Stimulated activated memory B cell treated with anti-CD40 and anti-IgM and Interleukin-4, amounts not matched to agents 10 μg/mL and 1 μg/mL and 100 μg/mL, for 72 hours (primary cell): Measurements from ENCODE around the gene SH3BGR.

Experiments
- ATAC-seq: fragments of 150-1000 bp; cut with Tn5 transposase; 2 replicates; pipeline ENCODE4 v1.10.0; 2021
- H3K27ac Mint-ChIP-seq: one replicate; pipeline ENCODE4 v1.8.0; 2022; ENCODE audit warnings: mild to moderate bottlenecking, mixed read lengths
- H3K27me3 Mint-ChIP-seq: one replicate; pipeline ENCODE4 v1.8.0; 2022; ENCODE audit warnings: mixed read lengths
- H3K36me3 Mint-ChIP-seq: one replicate; pipeline ENCODE4 v1.8.0; 2022; ENCODE audit warnings: mixed read lengths
- H3K4me1 Mint-ChIP-seq: one replicate; pipeline ENCODE4 v1.8.0; 2022; ENCODE audit warnings: mixed read lengths
- H3K4me3 Mint-ChIP-seq: one replicate; pipeline ENCODE4 v1.8.0; 2022; ENCODE audit warnings: mild to moderate bottlenecking, moderate library complexity, mixed read lengths
- H3K9me3 Mint-ChIP-seq: one replicate; pipeline ENCODE4 v1.8.0; 2022; ENCODE audit warnings: mixed read lengths

SH3BGR gene

GRCh38 chr21:39479814-39480182 lies 28.0 kb downstream of the SH3BGR start:
- Mint-ChIP-seq H3K27ac (no peak overlapping the region), H3K4me3 (no peak overlapping the region), H3K36me3 (peaks cover 5% of the 10 kb centered on the region), H3K4me1 (no peaks in the 10 kb centered on the region), H3K27me3 (peaks cover 11% of the 10 kb centered on the region), H3K9me3 (no peaks in the 10 kb centered on the region)
- ATAC-seq = no peak

- Mint-ChIP-seq H3K36me3 (peaks cover 5% of the 10 kb centered on the region), H3K9me3 (no peaks in the 10 kb centered on the region), H3K27me3 (peaks cover 11% of the 10 kb centered on the region), H3K4me1 (no peaks in the 10 kb centered on the region), H3K27ac (no peak overlapping the region), H3K4me3 (no peak overlapping the region)
- no peak for ATAC-seq
Measured at GRCh38 chr21:39480271-39480670, 28.5 kb downstream of the SH3BGR start.

- Mint-ChIP-seq H3K36me3 (no peaks in the 10 kb centered on the region), H3K27me3 (peaks cover 11% of the 10 kb centered on the region), H3K9me3 (no peaks in the 10 kb centered on the region), H3K4me3 (no peak overlapping the region), H3K4me1 (no peaks in the 10 kb centered on the region), H3K27ac (no peak overlapping the region)
- ATAC-seq = no peak
Measured at GRCh38 chr21:39481886-39482285, 30.1 kb downstream of the SH3BGR start.

- Mint-ChIP-seq H3K36me3 (no peaks in the 10 kb centered on the region), H3K4me3 (no peak overlapping the region), H3K4me1 (no peaks in the 10 kb centered on the region), H3K9me3 (no peaks in the 10 kb centered on the region), H3K27ac (no peak overlapping the region), H3K27me3 (peaks cover 11% of the 10 kb centered on the region)
- ATAC-seq = no peak
Measured at GRCh38 chr21:39483917-39484316, 32.1 kb downstream of the SH3BGR start.

- no peaks in the 10 kb centered on the region for H3K36me3 Mint-ChIP-seq
- no peaks in the 10 kb centered on the region for H3K9me3 Mint-ChIP-seq
- no peak overlapping the region for H3K4me3 Mint-ChIP-seq
- H3K27me3 Mint-ChIP-seq = peaks cover 11% of the 10 kb centered on the region
- no peak for ATAC-seq
- no peaks in the 10 kb centered on the region for H3K4me1 Mint-ChIP-seq
- H3K27ac Mint-ChIP-seq = no peak overlapping the region
Measured at GRCh38 chr21:39484711-39485276, 33.0 kb downstream of the SH3BGR start.

- Mint-ChIP-seq H3K4me1 (no peaks in the 10 kb centered on the region), H3K27ac (no peak overlapping the region), H3K27me3 (no peaks in the 10 kb centered on the region), H3K36me3 (peaks cover 11% of the 10 kb centered on the region), H3K9me3 (peaks cover 11% of the 10 kb centered on the region), H3K4me3 (no peak overlapping the region)
- no peak for ATAC-seq
Measured at GRCh38 chr21:39489380-39489924, 37.7 kb downstream of the SH3BGR start.

GRCh38 chr21:39499156-39499555 lies 47.4 kb downstream of the SH3BGR start:
- Mint-ChIP-seq H3K4me3 (no peak overlapping the region), H3K4me1 (no peaks in the 10 kb centered on the region), H3K27me3 (no peaks in the 10 kb centered on the region), H3K9me3 (peaks cover 13% of the 10 kb centered on the region), H3K36me3 (peaks cover 6% of the 10 kb centered on the region), H3K27ac (no peak overlapping the region)
- no peak for ATAC-seq

GRCh38 chr21:39502631-39503030 lies 50.9 kb downstream of the SH3BGR start:
- Mint-ChIP-seq H3K27ac (no peak overlapping the region), H3K4me1 (no peaks in the 10 kb centered on the region), H3K36me3 (peaks cover 12% of the 10 kb centered on the region), H3K9me3 (peaks cover 15% of the 10 kb centered on the region), H3K4me3 (no peak overlapping the region), H3K27me3 (no peaks in the 10 kb centered on the region)
- no peak for ATAC-seq

GRCh38 chr21:39503123-39503762 lies 51.5 kb downstream of the SH3BGR start:
- no peak for ATAC-seq
- peaks cover 15% of the 10 kb centered on the region for H3K9me3 Mint-ChIP-seq
- H3K27me3 Mint-ChIP-seq = no peaks in the 10 kb centered on the region
- no peaks in the 10 kb centered on the region for H3K4me1 Mint-ChIP-seq
- no peak overlapping the region for H3K4me3 Mint-ChIP-seq
- no peak overlapping the region for H3K27ac Mint-ChIP-seq
- H3K36me3 Mint-ChIP-seq = peaks cover 12% of the 10 kb centered on the region

- Mint-ChIP-seq H3K9me3 (peaks cover 9% of the 10 kb centered on the region), H3K36me3 (peaks cover 12% of the 10 kb centered on the region), H3K4me1 (no peaks in the 10 kb centered on the region), H3K27ac (no peak overlapping the region), H3K4me3 (no peak overlapping the region), H3K27me3 (no peaks in the 10 kb centered on the region)
- ATAC-seq = no peak
Measured at GRCh38 chr21:39504230-39504629, 52.5 kb downstream of the SH3BGR start.

GRCh38 chr21:39510240-39510639 lies 58.5 kb downstream of the SH3BGR start:
- Mint-ChIP-seq H3K9me3 (peaks cover 9% of the 10 kb centered on the region), H3K4me3 (no peak overlapping the region), H3K36me3 (peaks cover 12% of the 10 kb centered on the region), H3K4me1 (no peaks in the 10 kb centered on the region), H3K27me3 (no peaks in the 10 kb centered on the region), H3K27ac (no peak overlapping the region)
- ATAC-seq = no peak

- peaks cover 9% of the 10 kb centered on the region for H3K36me3 Mint-ChIP-seq
- H3K27ac Mint-ChIP-seq = no peak overlapping the region
- no peaks in the 10 kb centered on the region for H3K27me3 Mint-ChIP-seq
- H3K9me3 Mint-ChIP-seq = peaks cover 7% of the 10 kb centered on the region
- H3K4me3 Mint-ChIP-seq = no peak overlapping the region
- H3K4me1 Mint-ChIP-seq = no peaks in the 10 kb centered on the region
- ATAC-seq = no peak
Measured at GRCh38 chr21:39511102-39511501, 59.3 kb downstream of the SH3BGR start.

GRCh38 chr21:39513735-39514134 lies 62.0 kb downstream of the SH3BGR start:
- no peaks in the 10 kb centered on the region for H3K27me3 Mint-ChIP-seq
- H3K4me3 Mint-ChIP-seq = no peak overlapping the region
- H3K27ac Mint-ChIP-seq = no peak overlapping the region
- H3K9me3 Mint-ChIP-seq = no peaks in the 10 kb centered on the region
- no peaks in the 10 kb centered on the region for H3K36me3 Mint-ChIP-seq
- H3K4me1 Mint-ChIP-seq = no peaks in the 10 kb centered on the region
- ATAC-seq = no peak

- no peak for ATAC-seq
- no peak overlapping the region for H3K4me3 Mint-ChIP-seq
Measured at GRCh38 chr21:39515684-39516472, 64.1 kb downstream of the SH3BGR start.

GRCh38 chr21:39518055-39518846 lies 66.5 kb downstream of the SH3BGR start:
- no peak overlapping the region for H3K4me3 Mint-ChIP-seq
- no peaks in the 10 kb centered on the region for H3K9me3 Mint-ChIP-seq
- H3K27ac Mint-ChIP-seq = no peak overlapping the region
- no peaks in the 10 kb centered on the region for H3K4me1 Mint-ChIP-seq
- H3K27me3 Mint-ChIP-seq = peaks cover 8% of the 10 kb centered on the region
- no peaks in the 10 kb centered on the region for H3K36me3 Mint-ChIP-seq
- ATAC-seq = peak; percentile 78

More at GRCh38 chr21:39515684-39516472, 64.1 kb downstream of the SH3BGR start:
- no peaks in the 10 kb centered on the region for H3K9me3 Mint-ChIP-seq
- no peak overlapping the region for H3K27ac Mint-ChIP-seq
- H3K36me3 Mint-ChIP-seq = no peaks in the 10 kb centered on the region
- peaks cover 7% of the 10 kb centered on the region for H3K27me3 Mint-ChIP-seq
- no peaks in the 10 kb centered on the region for H3K4me1 Mint-ChIP-seq
